ENCODE data around the gene RBCK1. TPM values are rescaled to one million over a fixed set of nuclear protein-coding genes. Genes with fewer than 3 reads are reported as not detected.
A peak's percentile ranks its signal among the peaks of the same experiment; 100 is the strongest.

Gene RBCK1
- total and polyA plus RNA-seq, 2 donors (not counting 1 experiment from before 2014, with no cell fraction given) = 128 to 135 TPM

DNA sequence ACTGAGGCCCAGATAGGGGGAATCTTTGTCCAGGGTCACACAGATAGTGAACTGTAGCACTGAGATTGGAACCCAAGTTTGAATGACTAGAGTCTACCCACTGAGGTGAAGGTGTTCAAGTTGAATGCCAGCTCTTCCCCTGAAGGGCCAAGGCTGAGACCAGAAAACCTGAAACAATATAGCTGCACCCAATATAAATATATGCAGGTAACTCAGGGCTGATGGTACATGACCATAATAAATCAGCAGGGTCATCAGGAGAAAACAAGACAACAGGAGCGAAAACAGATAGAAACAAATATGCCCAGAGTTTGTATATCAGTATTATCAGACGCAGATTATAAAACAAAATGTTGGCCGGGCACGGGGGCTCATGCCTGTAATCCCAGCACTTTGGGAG is 4.0 kb upstream of the RBCK1 start:
- H3K4me2 ChIP-seq (replicated peaks; ENCODE audit: low read depth, low read length, poor library complexity, severe bottlenecking) = no peak overlapping the region
- H3K36me3 ChIP-seq (replicated peaks in 1 of 2; ENCODE audit: control extremely low read depth in 1 of 2, control insufficient read depth in 1 of 2, extremely low read depth in 1 of 2, insufficient read depth in 2 of 2, low read length in 1 of 2) = no peaks in the 10 kb centered on the region
- no peak for TF ChIP-seq EZH2 (IDR thresholded peaks at IDR 0.05; ENCODE audit: borderline replicate concordance, insufficient read depth, low read depth, low read length, poor library complexity, severe bottlenecking)
- TF ChIP-seq, protein P1, sequence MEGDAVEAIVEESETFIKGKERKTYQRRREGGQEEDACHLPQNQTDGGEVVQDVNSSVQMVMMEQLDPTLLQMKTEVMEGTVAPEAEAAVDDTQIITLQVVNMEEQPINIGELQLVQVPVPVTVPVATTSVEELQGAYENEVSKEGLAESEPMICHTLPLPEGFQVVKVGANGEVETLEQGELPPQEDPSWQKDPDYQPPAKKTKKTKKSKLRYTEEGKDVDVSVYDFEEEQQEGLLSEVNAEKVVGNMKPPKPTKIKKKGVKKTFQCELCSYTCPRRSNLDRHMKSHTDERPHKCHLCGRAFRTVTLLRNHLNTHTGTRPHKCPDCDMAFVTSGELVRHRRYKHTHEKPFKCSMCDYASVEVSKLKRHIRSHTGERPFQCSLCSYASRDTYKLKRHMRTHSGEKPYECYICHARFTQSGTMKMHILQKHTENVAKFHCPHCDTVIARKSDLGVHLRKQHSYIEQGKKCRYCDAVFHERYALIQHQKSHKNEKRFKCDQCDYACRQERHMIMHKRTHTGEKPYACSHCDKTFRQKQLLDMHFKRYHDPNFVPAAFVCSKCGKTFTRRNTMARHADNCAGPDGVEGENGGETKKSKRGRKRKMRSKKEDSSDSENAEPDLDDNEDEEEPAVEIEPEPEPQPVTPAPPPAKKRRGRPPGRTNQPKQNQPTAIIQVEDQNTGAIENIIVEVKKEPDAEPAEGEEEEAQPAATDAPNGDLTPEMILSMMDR (IDR thresholded peaks at IDR 0.05) = no peak
- Mint-ChIP-seq H3K4me3 (no peak overlapping the region), H3K27ac (peak overlapping the region; percentile 15), H3K9me3 (ENCODE audit: insufficient read depth) (no peaks in the 10 kb centered on the region), H3K27me3 (no peaks in the 10 kb centered on the region), H3K4me1 (peaks cover 27% of the 10 kb centered on the region)
- no peak overlapping the region for H3K27ac ChIP-seq (ENCODE audit: low read length in 2 of 2)
- ChIA-PET POLR2A (no interaction called here), CTCF (no interaction called here)
- no peak overlapping the region for H3K4me3 ChIP-seq (ENCODE audit: control extremely low read depth in 1 of 5, extremely low read depth in 1 of 5, insufficient read depth in 1 of 5, low read depth in 2 of 5, low read length in 4 of 5)
- peaks cover 0 to 5% (median 4%) of the 10 kb centered on the region in 3 donors for H3K9me3 ChIP-seq (ENCODE audit: control extremely low read depth in 1 of 3, control insufficient read depth in 2 of 3, insufficient read depth in 1 of 3, low read length in 2 of 3)
- ATAC-seq (ENCODE audit: low read depth) = no peak
- H3K79me2 ChIP-seq (ENCODE audit: control insufficient read depth, insufficient read depth, low read length) = peaks cover 10% of the 10 kb centered on the region
- DNase-seq = no peak
- H2AFZ ChIP-seq (ENCODE audit: insufficient read depth, low read depth, low read length, poor library complexity, severe bottlenecking) = no peak overlapping the region
- no peaks in the 10 kb centered on the region for H3K27me3 ChIP-seq (replicated peaks in 1 of 4; ENCODE audit: control extremely low read depth in 1 of 4, control insufficient read depth in 3 of 4, insufficient read depth in 4 of 4, low read length in 3 of 4)
- WGBS (ENCODE audit: insufficient coverage) = 100% methylated on average over 4 of the region's 4 CpGs
- intact Hi-C loops (cut with micrococcal nuclease) = no loop called here
- peaks cover 9% of the 10 kb centered on the region for H4K20me1 ChIP-seq (ENCODE audit: control insufficient read depth, insufficient read depth, low read length, poor library complexity, severe bottlenecking)
- H3K9ac ChIP-seq (ENCODE audit: low read length) = no peak overlapping the region
- H3K4me1 ChIP-seq (ENCODE audit: control insufficient read depth in 2 of 2, insufficient read depth in 2 of 2, low read length in 2 of 2) = peaks cover 27 to 32% of the 10 kb centered on the region in 2 donors

DNA sequence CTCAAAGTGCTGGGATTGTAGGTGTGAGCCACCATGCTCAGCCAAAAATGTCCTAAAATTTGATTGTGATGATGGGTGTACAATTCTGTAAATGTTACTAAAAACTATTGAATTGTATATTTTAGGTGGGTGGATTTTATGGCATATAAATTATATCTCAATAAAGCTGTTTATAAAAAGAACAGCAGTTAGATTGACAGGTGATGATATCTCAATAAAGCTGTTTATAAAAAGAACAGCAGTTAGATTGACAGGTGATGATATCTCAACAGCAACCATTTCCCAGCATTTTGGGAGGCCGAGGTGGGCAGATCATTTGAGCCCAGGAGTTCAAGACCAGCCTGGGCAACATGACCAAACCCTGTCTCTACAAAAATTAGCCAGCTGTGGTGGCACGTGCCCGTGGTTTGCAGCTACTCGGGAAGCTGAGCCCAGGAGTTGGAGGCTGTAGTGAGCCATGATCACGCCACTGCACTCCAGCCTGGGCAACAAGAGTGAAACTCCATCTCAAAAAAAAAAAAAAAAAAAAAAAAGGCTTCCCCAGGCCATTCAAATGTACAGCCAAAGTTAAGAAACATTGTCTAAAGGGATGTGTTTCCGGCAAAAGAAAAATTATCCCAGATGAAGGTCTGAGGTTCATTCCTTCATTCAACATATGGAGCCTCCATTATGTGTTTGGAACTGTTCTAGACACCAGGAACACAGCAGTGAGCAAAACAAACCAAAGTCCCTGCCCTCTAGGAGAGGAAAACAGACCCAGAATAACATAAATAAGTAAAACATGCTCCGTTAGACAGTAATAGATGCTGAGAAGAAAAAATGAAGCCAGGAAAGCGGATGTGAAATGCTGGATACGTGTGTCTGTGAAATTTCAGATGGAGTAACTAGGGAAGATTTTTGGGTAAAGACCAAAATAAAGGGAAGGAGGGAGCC is 1.6 kb upstream of the RBCK1 start:
- H3K9ac ChIP-seq (ENCODE audit: low read length) = no peak overlapping the region
- H3K4me2 ChIP-seq (replicated peaks; ENCODE audit: low read depth, low read length, poor library complexity, severe bottlenecking) = peak overlapping the region; percentile 85
- peaks cover 15% of the 10 kb centered on the region for H4K20me1 ChIP-seq (ENCODE audit: control insufficient read depth, insufficient read depth, low read length, poor library complexity, severe bottlenecking)
- peaks cover 0 to 8% of the 10 kb centered on the region in 2 experiments for H3K36me3 ChIP-seq (replicated peaks in 1 of 2; ENCODE audit: control extremely low read depth in 1 of 2, control insufficient read depth in 1 of 2, extremely low read depth in 1 of 2, insufficient read depth in 2 of 2, low read length in 1 of 2)
- Mint-ChIP-seq H3K4me3 (peak overlapping the region; percentile 92), H3K27me3 (no peaks in the 10 kb centered on the region), H3K4me1 (peaks cover 46% of the 10 kb centered on the region), H3K9me3 (ENCODE audit: insufficient read depth) (no peaks in the 10 kb centered on the region), H3K27ac (peak overlapping the region; percentile 96)
- intact Hi-C loops (cut with micrococcal nuclease) = loop anchor here (1.0 kb wide), 4 partner anchors 24 to 73 kb away; partner anchors contain the start of gene TBC1D20
- H3K4me1 ChIP-seq (ENCODE audit: control insufficient read depth in 2 of 2, insufficient read depth in 2 of 2, low read length in 2 of 2) = peaks cover 37 to 41% of the 10 kb centered on the region in 2 donors
- TF ChIP-seq EZH2 (IDR thresholded peaks at IDR 0.05; ENCODE audit: borderline replicate concordance, insufficient read depth, low read depth, low read length, poor library complexity, severe bottlenecking) = no peak
- TF ChIP-seq, protein P1 (IDR thresholded peaks at IDR 0.05) = no peak
- no peaks in the 10 kb centered on the region for H3K27me3 ChIP-seq (replicated peaks in 1 of 4; ENCODE audit: control extremely low read depth in 1 of 4, control insufficient read depth in 3 of 4, insufficient read depth in 4 of 4, low read length in 3 of 4)
- WGBS (ENCODE audit: insufficient coverage) = 93% methylated on average over 5 of the region's 9 CpGs
- peaks cover 30% of the 10 kb centered on the region for H3K79me2 ChIP-seq (ENCODE audit: control insufficient read depth, insufficient read depth, low read length)
- peak overlapping the region in 1 of 5 experiments; percentile 50 for H3K4me3 ChIP-seq (ENCODE audit: control extremely low read depth in 1 of 5, extremely low read depth in 1 of 5, insufficient read depth in 1 of 5, low read depth in 2 of 5, low read length in 4 of 5)
- H2AFZ ChIP-seq (ENCODE audit: insufficient read depth, low read depth, low read length, poor library complexity, severe bottlenecking) = peak overlapping the region; percentile 96
- H3K9me3 ChIP-seq (ENCODE audit: control extremely low read depth in 1 of 3, control insufficient read depth in 2 of 3, insufficient read depth in 1 of 3, low read length in 2 of 3) = peaks cover 0 to 5% (median 4%) of the 10 kb centered on the region in 3 donors
- no peak overlapping the region for H3K27ac ChIP-seq (ENCODE audit: low read length in 2 of 2)
- DNase-seq (no peak), ATAC-seq (ENCODE audit: low read depth) (no peak)
- ChIA-PET CTCF (interaction anchor here (0.8 to 1.8 kb wide), 10 partner anchors 20 to 136 kb away, joined by 3 to 14 read pairs (median 4); no protein-coding TSS in a partner anchor), POLR2A (interaction anchor here (1.0 to 1.7 kb wide), 2 partner anchors 26 to 55 kb away, joined by 5 to 7 read pairs; partner anchors contain the start of gene TBC1D20)

All from B cell (primary cell).